Suppressor macrophage treated with lipopolysaccharide for 4 hours (primary cell): Measurements from ENCODE around the gene MIB2.

Source experiments
- DNase-seq: peaks from one replicate; pipeline ENCODE4 v3.0.0-alpha.2; 2020

MIB2 gene

DNA sequence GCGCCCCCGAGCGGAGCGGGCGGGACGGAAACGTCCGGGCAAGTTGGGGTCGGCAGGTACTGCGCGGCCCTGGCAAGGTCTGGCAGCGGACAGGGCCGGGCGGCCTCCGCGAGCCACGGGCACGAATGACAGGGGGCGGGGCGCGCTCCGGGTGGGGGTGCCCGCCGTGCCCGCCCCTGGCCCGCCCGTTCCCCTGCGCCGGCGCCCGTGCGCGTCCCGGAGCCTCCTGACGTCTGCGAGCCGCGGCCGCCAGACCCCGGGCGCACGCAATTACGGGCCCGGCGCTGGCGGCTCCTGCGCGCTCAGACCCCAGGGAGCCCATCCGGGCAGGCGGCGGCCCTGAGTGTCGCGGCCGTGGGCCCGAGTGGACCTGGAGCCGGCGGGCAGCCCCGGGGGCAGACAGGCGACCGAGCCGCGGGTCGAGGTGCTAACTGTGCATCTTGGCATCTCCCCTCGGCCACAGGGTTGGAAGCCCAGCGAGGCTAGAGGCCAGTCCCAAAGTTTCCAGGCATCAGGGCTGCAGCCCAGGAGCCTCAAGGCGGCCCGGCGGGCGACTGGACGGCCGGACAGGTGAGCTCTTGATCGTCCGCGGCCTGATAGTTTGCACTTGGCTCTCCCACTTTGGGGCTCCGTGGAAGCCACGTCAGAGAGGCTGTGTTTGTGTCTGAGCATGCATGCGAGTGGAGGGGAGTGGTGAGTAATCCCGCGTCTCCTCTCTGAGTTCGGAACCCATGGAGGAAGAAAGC is 918 bp downstream of the MIB2 start:
- DNase-seq, result peak; percentile 61

- DNase-seq, result no peak
Measured at GRCh38 chr1:1616838-1617237, 1.5 kb downstream of the MIB2 start.

GRCh38 chr1:1617516-1617915 is 2.2 kb downstream of the MIB2 start:
- no peak for DNase-seq

DNA sequence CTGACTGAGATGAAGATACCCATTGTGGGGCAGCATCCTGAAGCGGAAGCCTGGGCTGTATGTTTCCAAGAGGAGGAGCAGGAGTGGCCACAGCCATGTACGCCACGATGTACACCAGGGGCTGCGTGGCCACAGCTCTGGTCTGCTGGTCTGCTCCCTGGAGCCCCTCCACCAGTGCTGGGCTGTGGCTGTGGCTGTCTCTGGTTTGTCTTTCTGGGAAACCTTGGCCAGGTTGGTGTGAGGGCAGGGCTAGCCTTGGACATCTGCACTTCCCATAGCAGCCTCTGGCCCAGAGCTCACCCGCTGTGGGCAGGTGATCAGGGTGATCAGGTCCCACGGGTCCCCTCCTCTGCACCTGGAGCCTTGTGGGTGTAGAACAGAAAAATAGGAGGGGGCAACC is 2.6 kb downstream of the MIB2 start:
- no peak for DNase-seq

DNA sequence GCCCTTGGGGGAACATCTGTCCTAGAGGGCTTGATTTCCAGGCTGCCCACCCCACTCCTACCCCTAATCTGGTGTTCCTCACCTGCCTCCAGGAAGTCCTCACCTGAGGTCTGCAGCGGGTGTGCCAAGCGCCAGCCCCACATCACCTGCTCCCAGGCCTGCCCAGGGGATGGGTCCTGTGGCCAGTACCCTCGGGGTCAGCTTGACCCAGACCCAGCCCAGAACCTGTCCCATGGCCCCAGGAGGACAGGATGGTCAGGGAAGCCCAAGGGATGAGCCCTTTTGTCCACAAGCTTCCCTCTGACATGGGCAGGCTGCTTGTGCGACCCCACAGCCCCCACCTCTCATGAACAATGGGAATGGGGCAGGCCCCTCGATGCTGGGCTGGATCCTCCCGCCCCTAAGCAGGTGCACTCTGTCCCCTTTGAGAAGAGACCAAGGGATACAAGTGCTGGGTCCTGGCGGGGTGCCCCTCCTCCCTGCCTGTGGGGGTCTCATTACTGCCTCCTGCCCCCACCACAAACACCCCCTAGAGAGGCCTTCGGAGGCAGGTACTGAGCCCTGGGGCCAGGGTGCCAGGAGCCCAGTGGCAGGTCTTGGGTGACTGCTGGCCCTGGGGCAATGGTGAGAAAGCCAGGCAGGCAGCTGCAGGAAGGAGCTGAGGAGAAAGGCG is 3.2 kb downstream of the MIB2 start:
- no peak for DNase-seq

- peak; percentile 28 for DNase-seq
Measured at GRCh38 chr1:1619917-1620361, 4.6 kb downstream of the MIB2 start.

DNA sequence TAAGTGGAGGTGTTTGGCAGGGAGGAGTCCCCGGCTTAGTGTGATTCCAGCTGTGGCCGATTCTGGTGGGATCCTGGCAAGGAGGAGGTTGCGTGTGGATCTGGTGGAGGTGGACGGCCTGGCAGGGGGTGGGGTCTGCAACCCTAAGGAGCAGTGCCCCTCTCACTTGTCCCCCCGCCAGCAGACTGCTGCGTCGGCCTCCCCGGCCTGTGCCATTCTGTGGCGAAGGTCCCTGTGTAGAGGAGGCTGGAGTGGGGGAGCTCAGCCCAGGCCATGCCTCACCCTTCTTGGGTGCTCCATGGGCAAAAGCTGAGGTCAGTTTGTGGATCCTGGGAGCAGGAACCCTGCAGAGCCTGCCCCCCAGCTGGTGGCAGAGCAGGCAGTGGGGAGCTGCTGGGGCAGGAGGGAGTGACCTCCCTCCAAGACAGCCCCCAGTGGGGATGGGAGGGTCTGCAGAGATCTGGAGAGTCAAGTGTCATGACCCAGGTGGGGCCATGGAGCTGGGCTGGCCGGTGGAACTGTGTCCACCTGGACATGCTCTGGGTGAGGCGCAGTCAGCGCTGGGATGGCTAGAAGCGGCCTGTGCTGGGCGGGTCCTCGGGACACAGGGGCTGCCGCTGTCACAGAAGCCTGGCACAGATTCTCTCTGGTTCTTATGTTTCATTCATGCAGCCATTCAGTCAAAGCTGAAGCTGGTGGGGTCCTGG is 5.3 kb downstream of the MIB2 start:
- DNase-seq, result no peak

DNA sequence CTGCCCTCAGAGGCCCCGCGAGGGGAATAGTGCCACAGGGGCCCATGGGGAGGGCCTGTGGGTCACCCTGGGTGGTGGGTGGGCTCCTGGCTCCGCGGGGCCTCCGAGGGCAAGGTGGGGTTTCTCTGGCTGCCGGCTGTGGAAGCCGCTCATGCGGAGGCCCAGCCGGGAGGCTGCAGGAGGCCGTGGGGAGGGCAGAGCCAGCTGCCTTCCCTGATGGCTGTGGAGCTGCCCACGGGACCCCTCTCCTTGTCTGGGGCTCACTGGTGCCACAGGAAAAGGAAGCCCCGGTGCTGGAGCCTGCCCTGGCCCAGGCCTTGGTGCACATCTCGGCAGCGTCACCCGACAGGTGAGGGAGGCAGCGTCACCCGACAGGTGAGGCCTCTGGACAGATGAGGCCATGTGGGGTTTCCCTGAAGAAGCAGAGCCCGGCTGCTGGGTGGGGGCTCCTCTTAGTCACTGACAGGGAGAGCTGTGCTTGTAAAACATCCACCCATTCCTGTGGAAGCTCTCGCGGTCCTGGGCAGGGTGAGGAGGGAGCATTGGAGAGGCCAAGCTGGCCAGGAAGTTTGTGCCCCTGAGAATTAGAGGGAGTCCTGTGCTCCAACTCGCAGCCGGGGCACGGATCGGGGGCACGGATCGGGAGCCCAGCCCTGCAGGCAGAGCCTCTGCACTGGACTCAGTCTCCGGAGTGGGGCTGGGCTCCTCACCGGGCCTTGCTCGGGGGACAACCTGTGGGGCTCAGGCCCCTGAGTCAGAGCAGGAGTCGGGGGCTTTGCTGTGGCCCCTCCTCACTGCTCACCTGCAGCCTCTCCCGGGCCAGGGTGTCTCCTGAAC is 6.1 kb downstream of the MIB2 start:
- DNase-seq, result no peak

DNA sequence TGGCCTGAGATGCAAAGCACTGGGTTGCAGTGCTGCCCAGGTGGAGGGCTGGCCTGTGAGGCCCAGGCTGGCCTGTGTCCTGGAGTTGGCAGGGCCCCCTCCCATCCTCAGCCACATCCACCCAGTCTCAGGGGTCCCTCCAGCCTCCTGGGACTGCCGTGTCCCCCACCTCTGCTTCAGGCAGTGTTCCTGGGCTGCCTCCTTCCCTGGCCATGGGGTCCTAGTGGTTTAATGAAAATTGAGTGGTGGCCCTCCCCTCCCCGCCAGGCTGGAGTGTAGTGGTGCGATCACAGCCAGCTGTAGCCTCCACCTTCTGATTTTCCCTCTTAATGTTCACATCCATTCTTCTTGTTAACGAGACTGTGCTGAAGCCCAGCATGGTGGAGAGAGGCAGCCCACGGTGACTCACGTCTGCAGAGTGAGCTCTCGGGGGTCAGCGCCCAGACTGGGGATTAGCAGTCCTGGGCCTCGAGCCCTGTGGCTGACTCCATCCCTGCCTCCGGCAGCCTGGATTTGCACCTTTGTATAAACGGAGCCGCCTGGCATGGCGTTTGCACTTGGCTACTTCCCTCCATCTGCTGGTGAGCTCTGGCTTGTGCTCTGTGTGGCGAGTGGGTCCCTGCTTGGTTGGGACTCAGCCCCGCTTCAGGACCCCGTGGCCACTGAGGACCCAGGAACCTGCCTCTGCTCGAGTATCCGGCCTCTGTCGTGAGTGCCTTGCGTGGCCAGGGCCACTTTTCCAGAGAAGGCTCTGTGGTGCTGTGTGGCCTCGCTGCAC is 6.9 kb downstream of the MIB2 start:
- DNase-seq, result no peak

- no peak for DNase-seq
Measured at GRCh38 chr1:1622788-1623094, 7.4 kb downstream of the MIB2 start.

- DNase-seq, result no peak
Measured at GRCh38 chr1:1623181-1623630, 7.9 kb downstream of the MIB2 start.

DNA sequence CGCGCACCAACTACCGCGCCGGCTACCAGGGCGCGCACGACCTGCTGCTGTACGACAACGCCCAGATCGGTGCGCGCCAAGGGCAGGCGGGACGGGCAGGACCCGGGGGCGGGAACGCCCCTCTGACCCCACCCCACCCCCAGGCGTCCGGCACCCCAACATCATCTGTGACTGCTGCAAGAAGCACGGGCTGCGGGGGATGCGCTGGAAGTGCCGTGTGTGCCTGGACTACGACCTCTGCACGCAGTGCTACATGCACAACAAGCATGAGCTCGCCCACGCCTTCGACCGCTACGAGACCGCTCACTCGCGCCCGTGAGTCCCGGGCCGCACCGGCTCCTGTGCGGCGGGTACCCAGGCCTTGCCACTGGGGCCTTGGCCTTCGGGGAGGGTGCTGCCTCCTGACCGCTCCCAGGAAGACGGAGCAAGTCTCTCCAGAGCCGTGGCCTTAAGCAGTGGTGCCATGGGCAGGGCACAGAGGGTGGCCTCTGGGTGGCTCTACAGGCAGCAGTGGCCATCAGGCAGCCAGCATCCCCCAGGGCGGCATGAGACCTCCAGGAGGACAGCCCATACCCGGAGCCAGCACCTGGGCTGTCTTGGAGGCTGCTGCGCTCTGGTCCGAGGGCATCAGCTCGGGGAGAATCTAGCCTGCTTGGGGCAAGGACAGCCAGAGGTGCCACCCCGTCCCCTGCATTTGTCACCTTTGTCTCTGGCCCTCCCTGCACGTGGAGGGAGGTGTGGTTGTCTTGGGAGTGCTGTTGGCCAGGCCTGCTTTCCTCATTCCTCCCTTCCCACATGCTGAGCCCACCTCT is 8.5 kb downstream of the MIB2 start:
- DNase-seq, result no peak

- DNase-seq, result no peak
Measured at GRCh38 chr1:1624443-1625403, 9.4 kb downstream of the MIB2 start.

DNA sequence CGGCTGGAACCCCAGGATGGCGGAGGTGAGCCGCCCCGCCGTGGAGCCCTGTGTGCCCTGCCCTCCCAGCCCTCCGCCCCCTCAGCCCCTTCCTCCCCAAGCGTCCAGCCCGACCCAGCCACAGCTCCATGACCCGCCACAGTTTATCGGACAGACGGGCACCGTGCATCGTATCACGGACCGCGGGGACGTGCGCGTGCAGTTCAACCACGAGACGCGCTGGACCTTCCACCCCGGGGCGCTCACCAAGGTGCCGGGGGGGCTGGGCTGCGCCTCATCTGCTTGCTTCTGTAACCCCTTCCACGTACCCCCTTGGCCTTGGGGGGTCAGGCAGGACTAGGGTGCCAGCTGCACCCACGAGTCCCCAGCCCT is 10.1 kb downstream of the MIB2 start:
- no peak for DNase-seq

DNA sequence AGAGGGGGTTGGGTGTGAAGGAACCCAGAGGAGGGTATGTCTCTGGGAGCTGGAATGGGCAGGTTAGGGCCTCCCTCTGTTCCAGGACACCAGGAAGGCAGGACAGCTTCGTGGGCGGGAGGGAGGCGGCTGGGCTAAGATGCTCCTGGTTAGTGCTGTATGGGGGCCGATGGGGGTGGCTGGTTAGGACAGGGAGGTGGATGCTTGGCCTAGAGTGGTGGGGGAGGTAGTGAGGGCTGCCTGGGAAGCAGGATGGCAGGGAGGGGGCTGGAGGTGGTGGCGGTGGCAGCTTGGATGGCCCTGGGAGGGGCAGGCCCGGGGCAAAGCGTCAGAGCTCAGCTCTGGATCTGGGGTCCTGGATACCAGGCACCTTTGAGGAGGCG is 10.5 kb downstream of the MIB2 start:
- no peak for DNase-seq

GRCh38 chr1:1626207-1627141 is 11.2 kb downstream of the MIB2 start:
- DNase-seq, result no peak

DNA sequence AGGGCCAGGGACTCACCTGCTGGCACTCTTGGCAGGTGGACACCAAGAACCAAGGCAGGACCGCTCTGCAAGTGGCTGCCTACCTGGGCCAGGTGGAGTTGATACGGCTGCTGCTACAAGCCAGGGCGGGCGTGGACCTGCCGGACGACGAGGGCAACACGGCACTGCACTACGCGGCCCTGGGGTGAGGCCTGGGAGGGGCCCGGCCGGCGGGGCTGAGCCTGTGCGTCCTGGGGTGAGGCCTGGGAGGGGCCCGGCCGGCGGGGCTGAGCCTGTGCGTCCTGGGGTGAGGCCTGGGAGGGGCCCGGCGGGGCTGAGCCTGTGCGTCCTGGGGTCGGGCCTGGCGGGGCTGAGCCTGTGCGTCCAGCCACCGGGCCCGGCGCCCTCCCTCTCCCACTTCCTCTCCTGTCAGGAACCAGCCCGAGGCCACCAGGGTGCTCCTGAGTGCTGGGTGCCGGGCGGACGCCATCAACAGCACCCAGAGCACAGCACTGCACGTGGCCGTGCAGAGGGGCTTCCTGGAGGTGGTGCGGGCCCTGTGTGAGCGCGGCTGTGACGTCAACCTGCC is 12.0 kb downstream of the MIB2 start:
- DNase-seq, result no peak

DNA sequence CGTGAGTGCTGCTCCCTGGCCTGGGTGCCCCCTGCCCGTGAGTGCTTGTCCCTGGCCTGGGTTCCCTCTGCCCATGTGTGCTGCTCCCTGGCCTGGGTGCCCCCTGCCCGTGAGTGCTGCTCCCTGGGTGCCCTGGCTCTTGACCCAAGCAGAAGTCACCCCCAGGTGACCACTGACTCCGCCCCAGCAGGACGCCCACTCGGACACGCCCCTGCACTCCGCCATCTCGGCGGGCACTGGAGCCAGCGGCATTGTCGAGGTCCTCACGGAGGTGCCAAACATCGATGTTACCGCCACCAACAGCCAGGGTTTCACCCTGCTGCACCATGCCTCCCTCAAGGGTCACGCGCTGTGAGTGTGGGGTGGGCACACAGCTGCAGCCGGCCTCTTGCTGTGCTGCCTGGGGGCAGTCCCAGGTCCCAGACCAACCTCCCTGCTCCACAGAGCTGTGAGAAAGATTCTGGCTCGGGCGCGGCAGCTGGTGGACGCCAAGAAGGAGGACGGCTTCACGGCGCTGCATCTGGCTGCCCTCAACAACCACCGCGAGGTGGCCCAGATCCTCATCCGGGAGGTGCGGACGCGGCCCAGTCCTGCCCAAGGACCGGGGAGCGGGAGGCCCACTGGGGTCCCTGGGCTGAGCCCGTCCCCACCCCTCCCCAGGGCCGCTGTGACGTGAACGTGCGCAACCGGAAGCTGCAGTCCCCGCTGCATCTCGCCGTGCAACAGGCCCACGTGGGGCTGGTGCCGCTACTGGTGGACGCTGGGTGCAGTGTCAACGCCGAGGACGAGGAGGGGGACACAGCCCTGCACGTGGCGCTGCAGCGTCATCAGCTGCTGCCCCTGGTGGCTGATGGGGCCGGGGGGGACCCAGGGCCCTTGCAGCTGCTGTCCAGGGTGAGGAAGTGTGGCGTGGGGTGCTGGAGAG is 12.8 kb downstream of the MIB2 start:
- no peak for DNase-seq
